GM12878 (cell line): Measurements from ENCODE around the gene SLC24A3. TPM values are rescaled to one million over a fixed set of nuclear protein-coding genes. Genes with fewer than 3 reads are reported as not detected.

Experiments used
- ATAC-seq: fragments of 200-7000 bp; cut with Tn5 transposase; 3 replicates; pipeline ENCODE4 v1.9.1; 2020; ENCODE audit warnings: mild to moderate bottlenecking, moderate library complexity
- BruUV-seq: library from RNA; stranded (reverse); fragments of 400-500 nt; replicated peaks from 2 replicates; lab custom pipeline; 2021; lab: Mats Ljungman, UMichigan
- CTCF ChIA-PET: fragments of 300-600 bp; sonication (Branson Sonifier 250); formaldehyde crosslinking; extraction: SDS; loops from one replicate; lab custom pipeline; 2021; ENCODE audit warnings: inconsistent platforms; lab: Yijun Ruan, JAX
- POLR2A ChIA-PET: fragments of 350-600 bp; formaldehyde crosslinking; extraction: SDS; loops from one replicate; lab custom pipeline; 2021; ENCODE audit warnings: inconsistent platforms; lab: Charles Lee
- RAD21 ChIA-PET: fragments of 300-600 bp; sonication (Branson Sonifier 250); formaldehyde crosslinking; loops from one replicate; lab custom pipeline; 2023; ENCODE audit warnings: antibody characterized with exemption; ENCODE audit not compliant: unreplicated experiment; lab: Charles Lee
- SMC1A ChIA-PET: fragments of 300-600 bp; sonication (Branson Sonifier 250); formaldehyde crosslinking; loops from one replicate; lab custom pipeline; 2023; ENCODE audit not compliant: unreplicated experiment, uncharacterized antibody; lab: Charles Lee
- DNase-seq: peaks from one replicate; pipeline ENCODE4 v3.0.0-alpha.2; 2011; ENCODE audit warnings: low read depth, low spot score
- FAIRE-seq: peaks from 3 replicates; lab custom pipeline; 2011; peaks lifted over from hg19 to GRCh38; lab: Jason Lieb, UNC
- H2AFZ ChIP-seq: 2 replicates; pipeline ENCODE4 v1.6.0; 2011; ENCODE audit warnings: low read depth, low read length, control low read depth; ENCODE audit not compliant: control insufficient read depth
- H3K27ac ChIP-seq: 2 replicates; pipeline ENCODE4 v1.5.1; 2011; ENCODE audit warnings: control low read depth; ENCODE audit not compliant: control insufficient read depth, insufficient read depth
- H3K27me3 ChIP-seq, 2 experiments: replicated peaks in 1 of 2; 2 replicates each; pipeline versions ENCODE4 v1.6.0 to v1.6.1; 2011; ENCODE audit warnings: low read length in 1 of 2; ENCODE audit not compliant: control insufficient read depth in 2 of 2, insufficient read depth in 2 of 2
- H3K36me3 ChIP-seq, 2 experiments: 2 replicates each; pipeline ENCODE4 v1.5.1; 2011; ENCODE audit warnings: low read length in 1 of 2; ENCODE audit not compliant: control insufficient read depth in 2 of 2, insufficient read depth in 2 of 2
- H3K4me1 ChIP-seq: 2 replicates; pipeline ENCODE4 v1.6.1; 2011; ENCODE audit warnings: mild to moderate bottlenecking, low read length, moderate library complexity, mixed read lengths; ENCODE audit not compliant: control insufficient read depth, insufficient read depth
- H3K4me2 ChIP-seq: 2 replicates; pipeline ENCODE4 v1.6.0; 2011; ENCODE audit warnings: control low read depth; ENCODE audit not compliant: control insufficient read depth, insufficient read depth
- H3K4me3 ChIP-seq: fragments of 200-600 bp; sonication (generic); 2 replicates; pipeline ENCODE4 v1.5.1; 2016
- H3K79me2 ChIP-seq: 2 replicates; pipeline ENCODE4 v1.6.0; 2011; ENCODE audit warnings: low read length; ENCODE audit not compliant: control insufficient read depth, insufficient read depth
- H3K9ac ChIP-seq: 2 replicates; pipeline ENCODE4 v1.8.0; 2011; ENCODE audit warnings: low read length, control low read depth, mixed read lengths; ENCODE audit not compliant: control insufficient read depth, insufficient read depth
- H3K9me3 ChIP-seq: replicated peaks from 3 replicates; pipeline ENCODE4 v1.5.1; 2011; ENCODE audit warnings: mild to moderate bottlenecking, low read length; ENCODE audit not compliant: control insufficient read depth, insufficient read depth
- H4K20me1 ChIP-seq: 2 replicates; pipeline ENCODE4 v1.6.0; 2011; ENCODE audit not compliant: control insufficient read depth, insufficient read depth
- BCL11A ChIP-seq: IDR thresholded peaks from 2 replicates; pipeline ENCODE4 v1.6.1; 2011; ENCODE audit warnings: low read depth, low read length
- HDAC6 ChIP-seq: fragments of 200-600 bp; sonication (generic); IDR thresholded peaks from one replicate; pipeline ENCODE4 v1.8.0; 2017; ENCODE audit warnings: antibody characterized with exemption; ENCODE audit not compliant: unreplicated experiment
- MEF2B ChIP-seq: fragments of 450-650 bp; IDR thresholded peaks from 2 replicates; pipeline ENCODE4 v1.6.1; 2018; ENCODE audit warnings: mild to moderate bottlenecking, moderate library complexity; ENCODE audit not compliant: partially characterized antibody, poor library complexity, severe bottlenecking
- NR2F1 ChIP-seq: fragments of 450-650 bp; conservative IDR thresholded peaks from 2 replicates; pipeline ENCODE4 v1.6.1; 2017; ENCODE audit warnings: mild to moderate bottlenecking
- NRF1 ChIP-seq: conservative IDR thresholded peaks from 2 replicates; pipeline ENCODE4 v1.6.1; 2011; ENCODE audit warnings: mild to moderate bottlenecking, low read depth, low read length, improper control_type of control experiment
- RUNX3 ChIP-seq: IDR thresholded peaks from 2 replicates; pipeline ENCODE4 v1.6.1; 2012; ENCODE audit warnings: low read length, inconsistent platforms
- SMAD1 ChIP-seq: fragments of 450-650 bp; IDR thresholded peaks from 2 replicates; pipeline ENCODE4 v1.6.1; 2018; ENCODE audit warnings: mild to moderate bottlenecking, low read depth; ENCODE audit not compliant: partially characterized antibody
- SPI1 ChIP-seq: IDR thresholded peaks from 2 replicates; pipeline ENCODE4 v1.6.1; 2011; ENCODE audit warnings: low read depth, mild to moderate bottlenecking, low read length, moderate library complexity, borderline replicate concordance; ENCODE audit not compliant: insufficient read depth
- YBX1 ChIP-seq: fragments of 450-650 bp; IDR thresholded peaks from 2 replicates; pipeline ENCODE4 v1.6.1; 2016; ENCODE audit warnings: antibody characterized with exemption
- WGBS: methylation state at CpG from one replicate; pipeline ENCODE4 v1.1.6; 2016; ENCODE audit warnings: low lambda C conversion rate; ENCODE audit not compliant: insufficient replicate concordance, insufficient coverage; ENCODE audit errors: missing lambda C conversion rate; 5-methylcytosine and 5-hydroxymethylcytosine counted together
- in situ Hi-C: fragments of 300-500 bp; cut with MboI; formaldehyde crosslinking; loops from 9 replicates; pipeline ENCODE4 v1.14.3; 2018; ENCODE audit warnings: mixed read lengths
- intact Hi-C: fragments of 100-400 bp; cut with micrococcal nuclease; formaldehyde crosslinking; loops from one replicate; pipeline ENCODE4 v1.14.2; 2022; ENCODE audit not compliant: unreplicated experiment
- polyA plus RNA-seq, 11 experiments: library from polyadenylated mRNA; depleted of rRNA in 4 of 11; unstranded in 6 of 11; stranded (reverse) in 5 of 11; fragments of >200 nt; fragmentation: Nextera tagmentation in 4 of 11; fragmentation: Illumina TruSeq in 1 of 11; extraction: Ambion mirVana in 4 of 11; extraction: Trizol in 1 of 11; gene quantifications; 1 replicate in 1 of 11; 2 replicates in 10 of 11; pipeline versions ENCODE4 v1.2.1 to v1.2.3, GENCODE V29; 2011 to 2016; ENCODE audit warnings: inconsistent platforms in 2 of 11, missing spikeins in 2 of 11, low read depth in 1 of 11
- total RNA-seq, 4 experiments: library from RNA; depleted of rRNA in 3 of 4; stranded (reverse); fragments of >200 nt in 3 of 4; fragmentation: Illumina TruSeq in 1 of 4; extraction: Trizol in 1 of 4; gene quantifications; 2 replicates each; pipeline versions ENCODE4 v1.2.1 to v1.2.3, GENCODE V29; 2013 to 2021
- TF ChIP-seq, protein P1 (sequence below): IDR thresholded peaks from 2 replicates; pipeline ENCODE4 v1.6.1; 2011; ENCODE audit warnings: low read depth, low read length, improper control_type of control experiment, borderline replicate concordance
- TF ChIP-seq, protein P2 (sequence below): fragments of 450-650 bp; conservative IDR thresholded peaks from 2 replicates; pipeline ENCODE4 v1.6.1; 2017; ENCODE audit warnings: mild to moderate bottlenecking, moderate library complexity
- TF ChIP-seq, protein P3 (sequence below): fragments of 450-650 bp; formaldehyde crosslinking; IDR thresholded peaks from 2 replicates; pipeline ENCODE4 v1.5.0; 2022; ENCODE audit warnings: mild to moderate bottlenecking, missing genetic modification characterization

SLC24A3 gene
- total and polyA plus RNA-seq, 10 of the 15 experiments (the other 5 are each of a cell fraction or from before 2014, with no cell fraction given), result 0.04 TPM; not detected in 9

- ATAC-seq (no peak), DNase-seq (no peak), FAIRE-seq (no peak)
- SMC1A ChIA-PET, result no interaction called here
- Histone ChIP-seq H3K27me3 (no peaks in the 10 kb centered on the region), H3K79me2 (no peaks in the 10 kb centered on the region), H3K36me3 (no peaks in the 10 kb centered on the region), H4K20me1 (no peaks in the 10 kb centered on the region), H3K4me3 (no peak overlapping the region), H3K4me2 (no peak overlapping the region), H3K9me3 (no peaks in the 10 kb centered on the region), H3K27ac (no peak overlapping the region), H3K4me1 (0 out of 2 replicates have a peak, but pooled peaks cover 2% of the 10 kb centered on the region), H3K9ac (no peak overlapping the region), H2AFZ (no peak overlapping the region; the same call in 1 of the 2 replicates)
- WGBS, result 28% methylated on average over 9 of the region's 9 CpGs
- in situ Hi-C loops, result no loop called here
- BruUV-seq, result no TSS peak
- no peak for TF ChIP-seq BCL11A
- TF ChIP-seq NR2F1, result no peak
- no peak for TF ChIP-seq YBX1
- TF ChIP-seq SMAD1, result no peak
- peak; percentile 49; the same call in 1 of the 2 replicates for TF ChIP-seq SPI1
- TF ChIP-seq NRF1, result no peak
- TF ChIP-seq, protein P1, sequence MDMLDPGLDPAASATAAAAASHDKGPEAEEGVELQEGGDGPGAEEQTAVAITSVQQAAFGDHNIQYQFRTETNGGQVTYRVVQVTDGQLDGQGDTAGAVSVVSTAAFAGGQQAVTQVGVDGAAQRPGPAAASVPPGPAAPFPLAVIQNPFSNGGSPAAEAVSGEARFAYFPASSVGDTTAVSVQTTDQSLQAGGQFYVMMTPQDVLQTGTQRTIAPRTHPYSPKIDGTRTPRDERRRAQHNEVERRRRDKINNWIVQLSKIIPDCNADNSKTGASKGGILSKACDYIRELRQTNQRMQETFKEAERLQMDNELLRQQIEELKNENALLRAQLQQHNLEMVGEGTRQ, result no peak
- TF ChIP-seq HDAC6, result no peak
- TF ChIP-seq, protein P2, sequence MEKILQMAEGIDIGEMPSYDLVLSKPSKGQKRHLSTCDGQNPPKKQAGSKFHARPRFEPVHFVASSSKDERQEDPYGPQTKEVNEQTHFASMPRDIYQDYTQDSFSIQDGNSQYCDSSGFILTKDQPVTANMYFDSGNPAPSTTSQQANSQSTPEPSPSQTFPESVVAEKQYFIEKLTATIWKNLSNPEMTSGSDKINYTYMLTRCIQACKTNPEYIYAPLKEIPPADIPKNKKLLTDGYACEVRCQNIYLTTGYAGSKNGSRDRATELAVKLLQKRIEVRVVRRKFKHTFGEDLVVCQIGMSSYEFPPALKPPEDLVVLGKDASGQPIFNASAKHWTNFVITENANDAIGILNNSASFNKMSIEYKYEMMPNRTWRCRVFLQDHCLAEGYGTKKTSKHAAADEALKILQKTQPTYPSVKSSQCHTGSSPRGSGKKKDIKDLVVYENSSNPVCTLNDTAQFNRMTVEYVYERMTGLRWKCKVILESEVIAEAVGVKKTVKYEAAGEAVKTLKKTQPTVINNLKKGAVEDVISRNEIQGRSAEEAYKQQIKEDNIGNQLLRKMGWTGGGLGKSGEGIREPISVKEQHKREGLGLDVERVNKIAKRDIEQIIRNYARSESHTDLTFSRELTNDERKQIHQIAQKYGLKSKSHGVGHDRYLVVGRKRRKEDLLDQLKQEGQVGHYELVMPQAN, result no peak
- TF ChIP-seq MEF2B, result no peak
- TF ChIP-seq, protein P3, sequence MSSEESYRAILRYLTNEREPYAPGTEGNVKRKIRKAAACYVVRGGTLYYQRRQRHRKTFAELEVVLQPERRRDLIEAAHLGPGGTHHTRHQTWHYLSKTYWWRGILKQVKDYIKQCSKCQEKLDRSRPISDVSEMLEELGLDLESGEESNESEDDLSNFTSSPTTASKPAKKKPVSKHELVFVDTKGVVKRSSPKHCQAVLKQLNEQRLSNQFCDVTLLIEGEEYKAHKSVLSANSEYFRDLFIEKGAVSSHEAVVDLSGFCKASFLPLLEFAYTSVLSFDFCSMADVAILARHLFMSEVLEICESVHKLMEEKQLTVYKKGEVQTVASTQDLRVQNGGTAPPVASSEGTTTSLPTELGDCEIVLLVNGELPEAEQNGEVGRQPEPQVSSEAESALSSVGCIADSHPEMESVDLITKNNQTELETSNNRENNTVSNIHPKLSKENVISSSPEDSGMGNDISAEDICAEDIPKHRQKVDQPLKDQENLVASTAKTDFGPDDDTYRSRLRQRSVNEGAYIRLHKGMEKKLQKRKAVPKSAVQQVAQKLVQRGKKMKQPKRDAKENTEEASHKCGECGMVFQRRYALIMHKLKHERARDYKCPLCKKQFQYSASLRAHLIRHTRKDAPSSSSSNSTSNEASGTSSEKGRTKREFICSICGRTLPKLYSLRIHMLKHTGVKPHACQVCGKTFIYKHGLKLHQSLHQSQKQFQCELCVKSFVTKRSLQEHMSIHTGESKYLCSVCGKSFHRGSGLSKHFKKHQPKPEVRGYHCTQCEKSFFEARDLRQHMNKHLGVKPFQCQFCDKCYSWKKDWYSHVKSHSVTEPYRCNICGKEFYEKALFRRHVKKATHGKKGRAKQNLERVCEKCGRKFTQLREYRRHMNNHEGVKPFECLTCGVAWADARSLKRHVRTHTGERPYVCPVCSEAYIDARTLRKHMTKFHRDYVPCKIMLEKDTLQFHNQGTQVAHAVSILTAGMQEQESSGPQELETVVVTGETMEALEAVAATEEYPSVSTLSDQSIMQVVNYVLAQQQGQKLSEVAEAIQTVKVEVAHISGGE (CRISPR knock-in tag), result no peak
- TF ChIP-seq RUNX3, result peak; percentile 16; the same call in 1 of the 2 replicates
- intact Hi-C loops, result no loop called here
- CTCF ChIA-PET, result interaction anchor here (0.6 to 1.1 kb wide), 2 partner anchors 11 to 1690 kb away, joined by 3 read pairs; no protein-coding TSS in a partner anchor
- RAD21 ChIA-PET, result no interaction called here
- POLR2A ChIA-PET, result no interaction called here
These were observed 309.8 kb downstream of the SLC24A3 start for GRCh38 chr20:19522071-19522801.
